Astrocyte (in vitro differentiated cells and primary cell): ENCODE results near the gene CELF5.

Experiments used
- CTCF ChIP-seq: IDR thresholded peaks from 2 replicates; pipeline ENCODE4 v1.5.1; 2011; ENCODE audit warnings: low read depth, mild to moderate bottlenecking, inconsistent platforms, low read length, moderate library complexity; ENCODE audit not compliant: insufficient read depth
- EZH2 ChIP-seq: IDR thresholded peaks from 2 replicates; pipeline ENCODE4 v1.6.1; 2012; ENCODE audit warnings: mild to moderate bottlenecking, low read length, inconsistent platforms; ENCODE audit not compliant: insufficient read depth

GRCh38 chr19:3189702-3190469 is 34.6 kb upstream of the CELF5 start:
- no peak for TF ChIP-seq CTCF
- no peak for TF ChIP-seq EZH2
